ENCODE results near the gene SAMD13.
A peak's percentile ranks its signal among the peaks of the same experiment; 100 is the strongest.

The SAMD13 gene

GRCh38 chr1:84374991-84375696 lies 73.6 kb downstream of the SAMD13 start:
- no peak for DNase-seq

- DNase-seq, result peak; percentile 34
Observed at GRCh38 chr1:84376000-84376910, 74.7 kb downstream of the SAMD13 start.

- peak; percentile 84 for DNase-seq
Observed at GRCh38 chr1:84377480-84378095, 76.1 kb downstream of the SAMD13 start.

- peak; percentile 76 for DNase-seq
Observed at GRCh38 chr1:84379138-84379916, 77.8 kb downstream of the SAMD13 start.

- DNase-seq, result peak; percentile 26
Observed at GRCh38 chr1:84379917-84380180, 78.3 kb downstream of the SAMD13 start.

GRCh38 chr1:84382127-84382526 lies 80.6 kb downstream of the SAMD13 start:
- no peak for DNase-seq

GRCh38 chr1:84385347-84385746 lies 83.8 kb downstream of the SAMD13 start:
- DNase-seq, result no peak

- DNase-seq, result no peak
Observed at GRCh38 chr1:84386716-84387479, 85.4 kb downstream of the SAMD13 start.

GRCh38 chr1:84387480-84388163 lies 86.1 kb downstream of the SAMD13 start:
- no peak for DNase-seq

- DNase-seq, result no peak
Observed at GRCh38 chr1:84390226-84390625, 88.7 kb downstream of the SAMD13 start.

- DNase-seq, result no peak
Observed at GRCh38 chr1:84398175-84399155, 97.0 kb downstream of the SAMD13 start, which contains the start of gene DNASE2B. Gene DNASE2B, plus strand, starts transcription at chr1:84398484. Its CDS starts 81 bp downstream, at chr1:84398565.
